Superior temporal gyrus (tissue), 1 donor: ENCODE measurements around the gene SLC2A4.

Experiments
- DNase-seq: peaks from one replicate; pipeline ENCODE4 v3.0.0-alpha.2; 2016; ENCODE audit errors: extremely low spot score

Gene SLC2A4

GRCh38 chr17:7246779-7247178 is 34.7 kb upstream of the SLC2A4 start:
- no peak for DNase-seq

- no peak for DNase-seq
Measured at GRCh38 chr17:7248796-7249195, 32.7 kb upstream of the SLC2A4 start.

GRCh38 chr17:7249214-7249613 is 32.3 kb upstream of the SLC2A4 start:
- DNase-seq = no peak

- no peak for DNase-seq
Measured at GRCh38 chr17:7249830-7250229, 31.7 kb upstream of the SLC2A4 start.

- no peak for DNase-seq
Measured at GRCh38 chr17:7250695-7251627, 30.6 kb upstream of the SLC2A4 start.

GRCh38 chr17:7251661-7252175 is 29.8 kb upstream of the SLC2A4 start, which contains the start of gene CTDNEP1:
CTDNEP1 (minus strand) TSS chr17:7251734; CDS start chr17:7251296, 438 bp downstream.
- DNase-seq = peak; percentile 99

- DNase-seq = peak; percentile 88
Measured at GRCh38 chr17:7252176-7253043, 29.1 kb upstream of the SLC2A4 start, which contains the start of gene ELP5. ELP5 (plus strand) TSS chr17:7252215; CDS start chr17:7252551, 336 bp downstream.

GRCh38 chr17:7253082-7253481 is 28.4 kb upstream of the SLC2A4 start:
- DNase-seq = no peak

- DNase-seq = no peak
Measured at GRCh38 chr17:7254511-7254910, 27.0 kb upstream of the SLC2A4 start.

- DNase-seq = no peak
Measured at GRCh38 chr17:7256766-7257456, 24.6 kb upstream of the SLC2A4 start.

GRCh38 chr17:7258731-7259554 is 22.6 kb upstream of the SLC2A4 start:
- DNase-seq = no peak

GRCh38 chr17:7259555-7259889 is 22.0 kb upstream of the SLC2A4 start:
- no peak for DNase-seq

- DNase-seq = no peak
Measured at GRCh38 chr17:7260151-7260550, 21.4 kb upstream of the SLC2A4 start.

- no peak for DNase-seq
Measured at GRCh38 chr17:7260651-7261378, 20.7 kb upstream of the SLC2A4 start.

GRCh38 chr17:7261379-7262191 is 19.9 kb upstream of the SLC2A4 start:
- no peak for DNase-seq

- no peak for DNase-seq
Measured at GRCh38 chr17:7262192-7262934, 19.2 kb upstream of the SLC2A4 start, which contains the start of gene CLDN7. CLDN7 (minus strand) TSS chr17:7262478; CDS start chr17:7262043, 435 bp downstream.

- no peak for DNase-seq
Measured at GRCh38 chr17:7262935-7263800, 18.4 kb upstream of the SLC2A4 start.

GRCh38 chr17:7263801-7264078 is 17.8 kb upstream of the SLC2A4 start:
- no peak for DNase-seq
